ENCODE results near the gene KIF6. TPM values are rescaled to one million over a fixed set of nuclear protein-coding genes. Genes with fewer than 3 reads are reported as not detected.

KIF6 gene
- total RNA-seq, 4 donors from 2014 or later, result 0.40 to 1.3 (median 0.80) TPM

DNA sequence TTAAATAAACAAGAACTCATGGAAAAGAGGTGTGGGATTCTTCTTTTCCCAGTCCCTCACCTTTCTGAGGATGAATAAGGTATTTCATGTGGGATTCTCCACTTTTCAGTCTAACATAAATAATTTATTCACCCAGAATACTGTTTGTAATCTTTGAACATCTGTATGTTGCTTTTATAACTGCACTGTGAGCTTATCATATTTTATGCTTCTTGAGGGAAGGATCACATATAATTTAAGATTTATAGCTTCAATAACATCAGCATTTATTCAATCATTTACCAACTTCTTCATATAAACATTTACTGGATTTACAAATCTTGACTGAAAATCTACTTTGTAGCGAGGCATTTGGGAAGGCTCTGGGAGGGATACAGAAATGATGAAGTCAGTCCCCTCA, 248.5 kb downstream of the KIF6 start:
- WGBS, 2 donors, result 94 to 95% methylated on average over 1 of the region's 1 CpG
- DNase-seq, result no peak
- Histone ChIP-seq H3K27ac (no peak overlapping the region), H3K36me3 (no peaks in the 10 kb centered on the region), H3K27me3 (no peaks in the 10 kb centered on the region), H3K4me1 (no peaks in the 10 kb centered on the region), H3K4me3 (replicated peaks in 1 of 3) (no peak overlapping the region), H3K9me3 (no peaks in the 10 kb centered on the region)
- intact Hi-C loops (cut with DNase I), result no loop called here
- no peak for TF ChIP-seq CTCF (IDR thresholded peaks at IDR 0.05)
- TF ChIP-seq POLR2A (IDR thresholded peaks at IDR 0.05), result no peak

DNA sequence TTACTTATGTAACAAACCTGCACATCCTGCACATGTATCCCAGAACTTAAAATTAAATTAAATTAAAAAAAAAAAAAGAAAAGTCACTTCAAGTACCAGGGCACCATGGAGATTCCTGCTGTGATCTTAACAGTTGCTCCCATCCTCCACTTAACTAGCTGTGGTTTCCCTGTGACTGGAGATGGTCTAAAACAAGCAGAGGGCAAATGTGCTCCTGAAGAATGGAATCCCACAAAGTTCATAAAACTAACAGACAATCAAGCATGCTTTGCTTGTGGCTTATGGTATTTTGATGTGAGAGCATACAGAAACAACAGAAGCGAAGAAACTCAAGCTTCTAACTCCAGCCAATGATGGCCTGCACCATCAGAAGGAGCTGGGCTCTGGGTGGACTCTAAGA, 249.1 kb downstream of the KIF6 start:
- DNase-seq, result no peak
- Histone ChIP-seq H3K27me3 (no peaks in the 10 kb centered on the region), H3K9me3 (no peaks in the 10 kb centered on the region), H3K4me3 (replicated peaks in 1 of 3) (no peak overlapping the region), H3K27ac (no peak overlapping the region), H3K4me1 (no peaks in the 10 kb centered on the region), H3K36me3 (no peaks in the 10 kb centered on the region)
- intact Hi-C loops (cut with DNase I), result no loop called here
- TF ChIP-seq POLR2A (IDR thresholded peaks at IDR 0.05) (no peak), CTCF (IDR thresholded peaks at IDR 0.05) (no peak)
- 93 to 97% methylated on average over 1 of the region's 1 CpG for WGBS, 2 donors

GRCh38 chr6:39471954-39472659, 253.1 kb downstream of the KIF6 start:
- H3K36me3 ChIP-seq, result no peaks in the 10 kb centered on the region
- intact Hi-C loops (cut with DNase I), result no loop called here
- peak overlapping the region in 1 of 3 donors; percentile 41 for H3K27ac ChIP-seq
- H3K4me1 ChIP-seq, result no peaks in the 10 kb centered on the region
- no peaks in the 10 kb centered on the region for H3K27me3 ChIP-seq
- TF ChIP-seq POLR2A (IDR thresholded peaks at IDR 0.05) (no peak), CTCF (IDR thresholded peaks at IDR 0.05) (no peak)
- no peak overlapping the region for H3K4me3 ChIP-seq (replicated peaks in 1 of 3)
- WGBS, 2 donors, result 72 to 73% methylated on average over 5 of the region's 5 CpGs
- no peaks in the 10 kb centered on the region for H3K9me3 ChIP-seq
- DNase-seq, result no peak

DNA sequence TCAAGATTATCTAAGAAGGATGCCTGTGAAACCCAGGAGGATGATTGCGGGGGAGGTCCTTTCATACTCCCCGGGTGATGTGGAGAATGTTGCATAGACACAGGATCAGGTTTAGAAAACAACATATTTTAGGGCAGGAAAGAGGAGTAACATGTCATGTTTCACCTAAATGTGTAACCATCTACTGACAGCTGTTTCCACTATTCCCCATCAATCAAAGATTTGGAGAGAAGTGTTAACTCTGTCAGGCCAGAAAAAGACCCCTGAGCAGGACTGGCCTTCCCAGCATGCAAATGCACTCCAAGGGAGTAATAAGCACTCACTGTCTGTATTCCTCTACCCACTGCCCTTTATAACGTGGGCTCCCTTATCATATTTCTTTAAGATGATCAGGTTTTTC, 254.7 kb downstream of the KIF6 start:
- H3K9me3 ChIP-seq, result no peaks in the 10 kb centered on the region
- DNase-seq, result no peak
- no peak overlapping the region for H3K27ac ChIP-seq
- TF ChIP-seq CTCF (IDR thresholded peaks at IDR 0.05) (no peak), POLR2A (IDR thresholded peaks at IDR 0.05) (no peak)
- intact Hi-C loops (cut with DNase I), result no loop called here
- H3K4me3 ChIP-seq (replicated peaks in 1 of 3), result no peak overlapping the region
- H3K27me3 ChIP-seq, result no peaks in the 10 kb centered on the region
- no peaks in the 10 kb centered on the region for H3K4me1 ChIP-seq
- 84 to 88% methylated on average over 3 of the region's 3 CpGs for WGBS, 2 donors
- H3K36me3 ChIP-seq, result no peaks in the 10 kb centered on the region

GRCh38 chr6:39468385-39468784, 256.8 kb downstream of the KIF6 start:
- Histone ChIP-seq H3K27me3 (no peaks in the 10 kb centered on the region), H3K27ac (no peak overlapping the region), H3K9me3 (no peaks in the 10 kb centered on the region), H3K36me3 (no peaks in the 10 kb centered on the region), H3K4me3 (replicated peaks in 1 of 3) (no peak overlapping the region), H3K4me1 (no peaks in the 10 kb centered on the region)
- no peak for DNase-seq
- WGBS, 2 donors, result 73 to 82% methylated on average over 1 of the region's 1 CpG
- intact Hi-C loops (cut with DNase I), result no loop called here
- TF ChIP-seq CTCF (IDR thresholded peaks at IDR 0.05) (no peak), POLR2A (IDR thresholded peaks at IDR 0.05) (no peak)
